IPS DF 6.9 (cell line): ENCODE results near the gene IKBIP.
A peak's percentile ranks its signal among the peaks of the same experiment; 100 is the strongest.
"Not testable (repeated sequence)": the region's sequence is repeated elsewhere in the genome, so short reads cannot be mapped to it uniquely, and the experiment has no call there.

Experiments
- DNase-seq: peaks from one replicate; pipeline ENCODE4 v3.0.0-alpha.2; 2013; ENCODE audit warnings: low read depth, low spot score
- H3K27ac ChIP-seq: one replicate; pipeline ENCODE4 v1.5.1; 2013; ENCODE audit warnings: low read length, control low read depth
- H3K27me3 ChIP-seq: 2 replicates; pipeline ENCODE4 v1.6.1; 2013; ENCODE audit warnings: mild to moderate bottlenecking, low read length; ENCODE audit not compliant: control insufficient read depth, insufficient read depth
- H3K36me3 ChIP-seq: 2 replicates; pipeline ENCODE4 v1.6.1; 2013; ENCODE audit warnings: low read length; ENCODE audit not compliant: control insufficient read depth, insufficient read depth
- H3K4me1 ChIP-seq: 2 replicates; pipeline ENCODE4 v1.6.1; 2013; ENCODE audit warnings: low read length; ENCODE audit not compliant: control insufficient read depth, insufficient read depth
- H3K4me3 ChIP-seq: 2 replicates; pipeline ENCODE4 v1.5.1; 2013; ENCODE audit warnings: mild to moderate bottlenecking, low read length
- H3K9me3 ChIP-seq: 2 replicates; pipeline ENCODE4 v1.6.1; 2013; ENCODE audit warnings: low read length, inconsistent platforms; ENCODE audit not compliant: control insufficient read depth, insufficient read depth
- WGBS: extraction: QIAGEN DNeasy Blood & Tissue Kit; methylation state at CpG from one replicate; pipeline ENCODE4 v1.1.7; 2013; ENCODE audit warnings: mixed read lengths, missing lambda C conversion rate; ENCODE audit not compliant: insufficient read length, insufficient coverage; 5-methylcytosine and 5-hydroxymethylcytosine counted together

IKBIP gene

GRCh38 chr12:98660521-98660920 lies 15.9 kb upstream of the IKBIP start:
- Histone ChIP-seq H3K27me3 (no peaks in the 10 kb centered on the region), H3K27ac (no peak overlapping the region), H3K4me3 (no peak overlapping the region), H3K4me1 (no peaks in the 10 kb centered on the region), H3K36me3 (no peaks in the 10 kb centered on the region; the same call in 1 of the 2 replicates), H3K9me3 (no peaks in the 10 kb centered on the region)
- no peak for DNase-seq

GRCh38 chr12:98656289-98657101 lies 11.9 kb upstream of the IKBIP start:
- no peaks in the 10 kb centered on the region for H3K36me3 ChIP-seq
- H3K9me3 ChIP-seq: no peaks in the 10 kb centered on the region
- no CpG with 5 or more reads among the region's 6 CpGs for WGBS

DNA sequence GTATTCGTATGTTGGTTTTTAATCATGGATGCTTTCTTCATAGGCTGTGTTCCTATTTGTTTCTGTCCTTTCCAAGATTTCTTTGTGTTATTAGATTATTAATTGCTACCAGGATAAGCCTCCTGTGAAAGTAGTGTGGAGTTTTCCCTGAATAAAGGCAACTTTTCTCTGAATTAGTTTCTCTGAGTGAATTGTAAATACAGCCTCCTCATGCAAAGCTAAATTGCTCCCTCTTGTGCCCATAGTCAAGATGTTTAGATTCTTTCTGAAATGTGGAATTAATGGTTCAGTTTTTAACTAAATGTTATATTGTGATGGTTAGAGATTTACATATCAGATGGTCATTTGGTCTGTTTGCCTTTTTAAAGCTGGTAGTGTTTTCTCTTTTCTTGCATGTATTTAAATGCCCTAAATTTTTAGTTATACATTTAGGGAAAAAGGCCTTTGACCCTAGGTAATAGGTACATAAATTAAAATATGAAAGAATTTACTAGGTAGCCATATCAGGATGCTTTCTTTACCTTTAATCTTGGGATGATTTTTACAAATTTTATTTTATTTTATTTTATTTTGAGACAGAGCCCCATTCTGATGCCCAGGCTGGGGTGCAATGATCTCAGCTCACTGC lies 9.4 kb upstream of the IKBIP start:
- H3K36me3 ChIP-seq: peaks cover 5% of the 10 kb centered on the region; the same call in 1 of the 2 replicates
- DNase-seq: peak; percentile 1
- no peak overlapping the region for H3K27ac ChIP-seq
- no peaks in the 10 kb centered on the region for H3K27me3 ChIP-seq
- no peaks in the 10 kb centered on the region for H3K9me3 ChIP-seq
- no peaks in the 10 kb centered on the region for H3K4me1 ChIP-seq
- H3K4me3 ChIP-seq: no peak overlapping the region
- WGBS: no CpG with 5 or more reads among the region's 1 CpG

More at GRCh38 chr12:98656289-98657101, 11.9 kb upstream of the IKBIP start:
- no peak overlapping the region for H3K4me3 ChIP-seq
- H3K27ac ChIP-seq: no peak overlapping the region
- H3K4me1 ChIP-seq: no peaks in the 10 kb centered on the region
- no peak for DNase-seq
- no peaks in the 10 kb centered on the region for H3K27me3 ChIP-seq

DNA sequence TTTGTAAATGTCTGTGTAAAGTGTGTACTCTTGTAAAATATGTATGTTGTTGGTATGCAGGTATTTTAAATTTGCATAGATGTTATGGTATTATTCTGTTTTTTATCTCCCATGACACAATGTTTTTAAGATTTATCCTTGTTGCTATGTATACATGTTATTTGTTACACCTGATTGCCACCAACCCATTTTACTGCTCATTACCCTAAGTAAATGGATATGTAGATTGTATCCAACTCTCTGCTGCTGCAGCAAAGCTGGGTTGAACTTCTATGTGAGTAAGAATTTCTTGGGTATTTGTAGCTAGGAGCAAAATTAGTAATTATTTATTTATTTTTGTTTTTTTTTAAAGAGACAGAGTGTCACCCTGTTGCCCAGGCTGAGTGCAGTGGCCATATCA lies 6.7 kb upstream of the IKBIP start:
- no peaks in the 10 kb centered on the region for H3K27me3 ChIP-seq
- no peaks in the 10 kb centered on the region for H3K9me3 ChIP-seq
- H3K36me3 ChIP-seq: peaks cover 5% of the 10 kb centered on the region; the same call in 1 of the 2 replicates
- no peak overlapping the region for H3K27ac ChIP-seq
- no peak for DNase-seq
- H3K4me3 ChIP-seq: no peak overlapping the region
- no peaks in the 10 kb centered on the region for H3K4me1 ChIP-seq

- no peaks in the 10 kb centered on the region for H3K4me1 ChIP-seq
- DNase-seq: no peak
- no peak overlapping the region for H3K4me3 ChIP-seq
- H3K36me3 ChIP-seq: peaks cover 5% of the 10 kb centered on the region; the same call in 1 of the 2 replicates
- no peaks in the 10 kb centered on the region for H3K9me3 ChIP-seq
- H3K27ac ChIP-seq: no peak overlapping the region
- H3K27me3 ChIP-seq: no peaks in the 10 kb centered on the region
- WGBS: no CpG with 5 or more reads among the region's 8 CpGs
Observed at GRCh38 chr12:98646294-98647090, 1.9 kb upstream of the IKBIP start.

DNA sequence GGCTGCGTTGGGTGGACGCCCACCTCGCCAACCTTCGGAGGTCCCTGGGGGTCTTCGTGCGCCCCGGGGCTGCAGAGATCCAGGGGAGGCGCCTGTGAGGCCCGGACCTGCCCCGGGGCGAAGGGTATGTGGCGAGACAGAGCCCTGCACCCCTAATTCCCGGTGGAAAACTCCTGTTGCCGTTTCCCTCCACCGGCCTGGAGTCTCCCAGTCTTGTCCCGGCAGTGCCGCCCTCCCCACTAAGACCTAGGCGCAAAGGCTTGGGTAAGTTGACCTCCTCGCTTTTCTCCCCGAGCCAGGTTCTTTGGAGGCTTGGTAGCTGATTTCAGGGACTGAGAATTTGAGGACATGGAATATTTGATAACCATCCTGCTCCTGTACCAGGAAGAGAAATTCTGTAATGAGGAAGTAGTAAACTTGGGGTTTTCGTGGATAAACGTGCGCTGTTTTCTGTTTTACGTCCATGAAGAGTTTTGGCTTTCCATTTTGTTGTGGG lies 1.0 kb upstream of the IKBIP start:
- peak; percentile 4 for DNase-seq
- peak overlapping the region; percentile 95 for H3K4me3 ChIP-seq
- H3K27ac ChIP-seq: no peak overlapping the region
- H3K27me3 ChIP-seq: no peaks in the 10 kb centered on the region
- no peaks in the 10 kb centered on the region for H3K4me1 ChIP-seq
- no CpG with 5 or more reads among the region's 24 CpGs for WGBS
- peaks cover 5% of the 10 kb centered on the region; the same call in 1 of the 2 replicates for H3K36me3 ChIP-seq
- H3K9me3 ChIP-seq: no peaks in the 10 kb centered on the region

GRCh38 chr12:98644433-98644711 lies 216 bp downstream of the IKBIP start:
- Histone ChIP-seq H3K36me3 (peaks cover 1% of the 10 kb centered on the region; the same call in 1 of the 2 replicates), H3K9me3 (no peaks in the 10 kb centered on the region), H3K27ac (no peak overlapping the region), H3K4me1 (no peaks in the 10 kb centered on the region), H3K27me3 (no peaks in the 10 kb centered on the region), H3K4me3 (peak overlapping the region; percentile 95)
- WGBS: no CpG with 5 or more reads among the region's 20 CpGs
- no peak for DNase-seq

DNA sequence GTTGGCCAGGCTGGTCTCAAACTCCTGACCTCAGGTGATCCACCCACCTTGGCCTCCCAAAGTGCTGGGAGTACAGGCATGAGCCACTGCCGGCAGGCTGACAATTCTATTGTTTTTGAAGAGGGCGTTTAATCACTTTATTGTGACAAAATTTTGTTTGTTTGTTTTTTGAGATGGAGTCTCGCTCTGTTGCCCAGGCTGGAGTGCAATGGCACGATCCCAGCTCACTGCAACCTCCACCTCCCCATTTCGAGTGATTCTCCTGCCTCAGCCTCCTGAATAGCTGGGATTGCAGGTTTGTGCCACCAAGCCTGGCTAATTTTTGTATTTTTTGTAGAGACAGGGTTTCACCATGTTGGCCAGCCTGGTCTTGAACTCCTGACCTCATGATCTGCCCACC lies 1.8 kb downstream of the IKBIP start:
- not testable (repeated sequence) for H3K27ac ChIP-seq, H3K4me1 ChIP-seq, H3K4me3 ChIP-seq, H3K27me3 ChIP-seq, H3K36me3 ChIP-seq, H3K9me3 ChIP-seq, DNase-seq
- WGBS: no CpG with 5 or more reads among the region's 5 CpGs

DNA sequence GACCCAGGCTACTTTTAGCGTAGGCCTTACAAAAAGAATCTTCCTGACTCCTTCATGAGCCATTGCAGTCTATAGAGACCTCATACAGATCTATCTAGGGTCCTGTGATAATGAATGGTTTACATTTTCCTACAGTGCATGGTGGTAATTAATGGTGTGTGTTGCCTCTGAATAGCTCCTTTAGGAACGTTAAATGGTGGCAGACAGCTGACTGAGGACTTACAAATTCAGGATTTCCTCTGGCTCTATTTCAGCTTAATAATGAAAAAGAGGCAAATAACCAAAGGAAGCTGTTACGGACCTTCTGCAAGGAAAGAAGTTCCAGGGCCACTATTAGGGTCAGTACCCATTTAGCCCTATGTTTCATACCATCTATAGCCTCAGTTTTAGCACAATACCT lies 5.1 kb downstream of the IKBIP start:
- no peaks in the 10 kb centered on the region for H3K36me3 ChIP-seq
- no CpG with 5 or more reads among the region's 3 CpGs for WGBS
- H3K9me3 ChIP-seq: no peaks in the 10 kb centered on the region
- H3K27me3 ChIP-seq: no peaks in the 10 kb centered on the region
- DNase-seq: no peak
- H3K4me1 ChIP-seq: no peaks in the 10 kb centered on the region
- H3K27ac ChIP-seq: no peak overlapping the region
- H3K4me3 ChIP-seq: no peak overlapping the region

DNA sequence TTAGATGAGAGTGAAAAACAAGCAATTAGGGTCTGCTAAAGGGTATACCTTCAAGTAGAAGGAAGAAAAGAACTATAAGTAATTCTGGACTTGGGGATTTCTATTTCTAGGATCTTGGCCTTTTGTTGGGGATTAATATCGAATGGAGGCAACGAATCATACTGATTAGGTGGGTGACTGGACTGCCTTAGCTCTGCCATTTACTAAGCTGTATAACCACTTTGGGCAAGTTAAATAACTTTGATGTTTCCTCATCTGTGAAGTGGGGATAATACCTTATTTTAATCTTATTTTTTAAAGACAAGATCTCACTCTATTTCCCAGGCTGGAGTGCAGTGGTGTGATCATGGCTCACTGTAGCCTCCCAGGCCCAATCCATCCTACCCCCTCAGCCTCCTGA lies 6.6 kb downstream of the IKBIP start:
- WGBS: no CpG with 5 or more reads among the region's 2 CpGs
- no peak overlapping the region for H3K27ac ChIP-seq
- H3K36me3 ChIP-seq: no peaks in the 10 kb centered on the region
- H3K27me3 ChIP-seq: no peaks in the 10 kb centered on the region
- no peaks in the 10 kb centered on the region for H3K4me1 ChIP-seq
- H3K4me3 ChIP-seq: no peak overlapping the region
- H3K9me3 ChIP-seq: no peaks in the 10 kb centered on the region
- DNase-seq: no peak
